ENCODE data around the gene TPSG1. TPM values are rescaled to one million over a fixed set of nuclear protein-coding genes. Genes with fewer than 3 reads are reported as not detected.

The TPSG1 gene
- total and polyA plus RNA-seq, 10 of the 15 experiments (the other 5 are each of a cell fraction or from before 2014, with no cell fraction given), result not detected

- ChIA-PET RAD21 (ENCODE audit: unreplicated experiment) (no interaction called here), SMC1A (ENCODE audit: uncharacterized antibody, unreplicated experiment) (no interaction called here), POLR2A (no interaction called here), CTCF (no interaction called here)
- no peak overlapping the region for H3K4me2 ChIP-seq (ENCODE audit: control insufficient read depth, insufficient read depth)
- no peaks in the 10 kb centered on the region for H4K20me1 ChIP-seq (ENCODE audit: control insufficient read depth, insufficient read depth)
- H3K27ac ChIP-seq (ENCODE audit: control insufficient read depth, insufficient read depth), result no peak overlapping the region
- no peak overlapping the region for H3K9ac ChIP-seq (ENCODE audit: control insufficient read depth, insufficient read depth, low read length)
- H3K79me2 ChIP-seq (ENCODE audit: control insufficient read depth, insufficient read depth, low read length), result no peaks in the 10 kb centered on the region
- WGBS (ENCODE audit: insufficient coverage, insufficient replicate concordance, low lambda C conversion rate, missing lambda C conversion rate), result 37% methylated on average over 22 of the region's 22 CpGs
- H2AFZ ChIP-seq (ENCODE audit: control insufficient read depth, low read depth, low read length), result no peak overlapping the region
- no peak for ATAC-seq
- H3K36me3 ChIP-seq (ENCODE audit: control insufficient read depth in 2 of 2, insufficient read depth in 2 of 2, low read length in 1 of 2), result no peaks in the 10 kb centered on the region
- intact Hi-C loops (cut with micrococcal nuclease; ENCODE audit: unreplicated experiment), result no loop called here
- no peak overlapping the region for H3K4me3 ChIP-seq
- DNase-seq (ENCODE audit: low read depth, low spot score), result no peak
- no TSS peak for BruUV-seq (replicated peaks)
- no peaks in the 10 kb centered on the region for H3K4me1 ChIP-seq (ENCODE audit: control insufficient read depth, insufficient read depth, low read length)
- TF ChIP-seq MLLT1 (IDR thresholded peaks at IDR 0.05), result no peak
- TF ChIP-seq RFX5 (IDR thresholded peaks at IDR 0.05; ENCODE audit: low read depth, low read length), result no peak
- TF ChIP-seq ZNF687 (IDR thresholded peaks at IDR 0.05), result no peak
- no peak for TF ChIP-seq SIX5 (IDR thresholded peaks at IDR 0.05; ENCODE audit: low read depth, low read length, severe bottlenecking)
- no peak for TF ChIP-seq SP1 (IDR thresholded peaks at IDR 0.05; ENCODE audit: low read depth, low read length)
- no peak for TF ChIP-seq BCL11A (IDR thresholded peaks at IDR 0.05; ENCODE audit: low read depth, low read length)
- no peak for TF ChIP-seq FOS (IDR thresholded peaks at IDR 0.05; ENCODE audit: borderline replicate concordance, extremely low read depth, insufficient read length)
- no peak for TF ChIP-seq SKIL (IDR thresholded peaks at IDR 0.05; ENCODE audit: low read depth, poor library complexity, severe bottlenecking)
- no peak for TF ChIP-seq SREBF2 (IDR thresholded peaks at IDR 0.05; ENCODE audit: low read length)
- TF ChIP-seq IRF3 (IDR thresholded peaks at IDR 0.05), result no peak
- TF ChIP-seq JUND (IDR thresholded peaks at IDR 0.05; ENCODE audit: low read depth, low read length), result no peak
- TF ChIP-seq RUNX3 (IDR thresholded peaks at IDR 0.05; ENCODE audit: low read length), result no peak
- no peak for TF ChIP-seq HDGF (IDR thresholded peaks at IDR 0.05)
- no peaks in the 10 kb centered on the region for H3K27me3 ChIP-seq (replicated peaks in 1 of 2; ENCODE audit: control insufficient read depth in 2 of 2, insufficient read depth in 2 of 2, low read length in 1 of 2)
- in situ Hi-C loops (cut with MboI), result no loop called here
- H3K9me3 ChIP-seq (replicated peaks; ENCODE audit: control insufficient read depth, insufficient read depth, low read length), result no peaks in the 10 kb centered on the region
- FAIRE-seq, result no peak
Measured at GRCh38 chr16:1245452-1246020, 20.5 kb upstream of the TPSG1 start.

All from GM12878 (cell line).